Inflammatory macrophage treated with lipopolysaccharide for 1 hour (primary cell): ENCODE results near the gene DUSP10.

Experiments
- DNase-seq, 2 donors: peaks; one replicate each; pipeline ENCODE4 v3.0.0-alpha.2; 2020 to 2022

Gene DUSP10

GRCh38 chr1:221692643-221693042 is 49.2 kb downstream of the DUSP10 start:
- no peak for DNase-seq

GRCh38 chr1:221691261-221691660 is 50.6 kb downstream of the DUSP10 start:
- no peak for DNase-seq

- DNase-seq, result no peak
Observed at GRCh38 chr1:221690858-221691257, 51.0 kb downstream of the DUSP10 start.

- DNase-seq, result peak in 1 of 2 donors; percentile 47
Observed at GRCh38 chr1:221689138-221689537, 52.8 kb downstream of the DUSP10 start.

GRCh38 chr1:221688488-221688843 is 53.4 kb downstream of the DUSP10 start:
- DNase-seq, result no peak

- no peak for DNase-seq
Observed at GRCh38 chr1:221687836-221688487, 53.9 kb downstream of the DUSP10 start.

GRCh38 chr1:221683681-221684080 is 58.2 kb downstream of the DUSP10 start:
- no peak for DNase-seq

GRCh38 chr1:221680085-221680484 is 61.8 kb downstream of the DUSP10 start:
- no peak for DNase-seq

GRCh38 chr1:221678014-221678413 is 63.9 kb downstream of the DUSP10 start:
- DNase-seq, result no peak

GRCh38 chr1:221675880-221676800 is 65.7 kb downstream of the DUSP10 start:
- no peak for DNase-seq

GRCh38 chr1:221672965-221673364 is 68.9 kb downstream of the DUSP10 start:
- no peak for DNase-seq

GRCh38 chr1:221672239-221672645 is 69.6 kb downstream of the DUSP10 start:
- no peak for DNase-seq

GRCh38 chr1:221670081-221670480 is 71.8 kb downstream of the DUSP10 start:
- no peak for DNase-seq

GRCh38 chr1:221669441-221669840 is 72.4 kb downstream of the DUSP10 start:
- DNase-seq, result no peak

- DNase-seq, result peak; percentile 56 to 77
Observed at GRCh38 chr1:221667504-221667903, 74.4 kb downstream of the DUSP10 start.

GRCh38 chr1:221664253-221664652 is 77.6 kb downstream of the DUSP10 start:
- no peak for DNase-seq

GRCh38 chr1:221663321-221663720 is 78.6 kb downstream of the DUSP10 start:
- no peak for DNase-seq

GRCh38 chr1:221655766-221656305 is 86.1 kb downstream of the DUSP10 start:
- no peak for DNase-seq
